CD14-positive monocyte (primary cell): Measurements from ENCODE around the gene TMEM213. TPM values are rescaled to one million over a fixed set of nuclear protein-coding genes. Genes with fewer than 3 reads are reported as not detected.

ENCODE experiments used
- DNase-seq, 3 donors: peaks; one replicate each; pipeline ENCODE4 v3.0.0-alpha.2; 2011 to 2022
- H2AFZ ChIP-seq: 2 replicates; pipeline ENCODE4 v1.6.0; 2012; ENCODE audit warnings: mild to moderate bottlenecking, low read depth, low read length, inconsistent platforms; ENCODE audit not compliant: insufficient read depth, poor library complexity, severe bottlenecking
- H3K27ac ChIP-seq, 2 donors: 1 replicate in 1 of 2; 2 replicates in 1 of 2; pipeline ENCODE4 v1.5.1; 2012 to 2013; ENCODE audit warnings: low read length in 2 of 2, control low read depth in 1 of 2, inconsistent platforms in 1 of 2, low read depth in 1 of 2, mild to moderate bottlenecking in 1 of 2
- H3K27me3 ChIP-seq, 2 donors: one replicate each; pipeline versions ENCODE4 v1.6.0 to v1.6.1; 2011 to 2013; ENCODE audit warnings: low read length in 2 of 2; ENCODE audit not compliant: control insufficient read depth in 2 of 2, insufficient read depth in 2 of 2
- H3K36me3 ChIP-seq, 2 donors: replicated peaks in 1 of 2; 1 replicate in 1 of 2; 2 replicates in 1 of 2; pipeline versions ENCODE4 v1.5.1 to v1.6.1; 2012 to 2013; ENCODE audit warnings: low read length in 2 of 2, control low read depth in 1 of 2, inconsistent platforms in 1 of 2, mild to moderate bottlenecking in 1 of 2; ENCODE audit not compliant: insufficient read depth in 2 of 2, control insufficient read depth in 1 of 2
- H3K4me1 ChIP-seq, 2 donors: 1 replicate in 1 of 2; 2 replicates in 1 of 2; pipeline versions ENCODE4 v1.5.1 to v1.6.1; 2012 to 2013; ENCODE audit warnings: low read length in 2 of 2, control low read depth in 1 of 2, inconsistent platforms in 1 of 2, mild to moderate bottlenecking in 1 of 2, moderate library complexity in 1 of 2; ENCODE audit not compliant: insufficient read depth in 2 of 2, control insufficient read depth in 1 of 2
- H3K4me2 ChIP-seq: replicated peaks from 2 replicates; pipeline ENCODE3; 2012; ENCODE audit warnings: low read length, moderate library complexity, mild to moderate bottlenecking; ENCODE audit not compliant: poor library complexity, severe bottlenecking; ENCODE audit errors: extremely low read depth
- H3K4me3 ChIP-seq, 3 experiments: fragments of 200-600 bp in 1 of 3; sonication (generic) in 1 of 3; replicated peaks in 1 of 3; 1 replicate in 2 of 3; 2 replicates in 1 of 3; pipeline ENCODE4 v1.5.1; 2011 to 2013; ENCODE audit warnings: low read length in 3 of 3, mild to moderate bottlenecking in 3 of 3, control low read depth in 2 of 3, low read depth in 2 of 3, inconsistent platforms in 1 of 3, moderate library complexity in 1 of 3
- H3K79me2 ChIP-seq: 2 replicates; pipeline ENCODE4 v1.6.0; 2012; ENCODE audit warnings: mild to moderate bottlenecking, control low read depth, inconsistent platforms, low read length, moderate library complexity; ENCODE audit not compliant: insufficient read depth
- H3K9ac ChIP-seq: 2 replicates; pipeline ENCODE4 v1.6.0; 2017; ENCODE audit warnings: low read length, mild to moderate bottlenecking; ENCODE audit not compliant: insufficient read depth, poor library complexity, severe bottlenecking
- H3K9me3 ChIP-seq, 2 donors: replicated peaks in 1 of 2; 1 replicate in 1 of 2; 2 replicates in 1 of 2; pipeline versions ENCODE4 v1.5.1 to v1.6.1; 2012 to 2013; ENCODE audit warnings: low read length in 2 of 2, control low read depth in 1 of 2; ENCODE audit not compliant: control insufficient read depth in 1 of 2, insufficient read depth in 1 of 2
- H4K20me1 ChIP-seq: 2 replicates; pipeline ENCODE4 v1.6.0; 2012; ENCODE audit warnings: mild to moderate bottlenecking, low read length, control low read depth, moderate library complexity; ENCODE audit not compliant: insufficient read depth
- H3K27ac Mint-ChIP-seq, 7 donors: one replicate each; pipeline ENCODE4 v1.8.0; 2020; ENCODE audit warnings: mild to moderate bottlenecking in 7 of 7, mixed read lengths in 7 of 7, moderate library complexity in 6 of 7, inconsistent platforms in 2 of 7
- H3K27me3 Mint-ChIP-seq, 3 donors: one replicate each; pipeline ENCODE4 v1.8.0; 2021 to 2022; ENCODE audit warnings: low read depth in 3 of 3, mild to moderate bottlenecking in 3 of 3, mixed read lengths in 3 of 3, moderate library complexity in 3 of 3, inconsistent platforms in 1 of 3
- H3K36me3 Mint-ChIP-seq, 2 donors: one replicate each; pipeline ENCODE4 v1.8.0; 2020; ENCODE audit warnings: mixed read lengths in 2 of 2, inconsistent platforms in 1 of 2, mild to moderate bottlenecking in 1 of 2
- H3K4me1 Mint-ChIP-seq: one replicate; pipeline ENCODE4 v1.8.0; 2020; ENCODE audit warnings: mild to moderate bottlenecking, mixed read lengths
- H3K4me3 Mint-ChIP-seq, 2 donors: one replicate each; pipeline ENCODE4 v1.8.0; 2020; ENCODE audit warnings: mild to moderate bottlenecking in 2 of 2, mixed read lengths in 2 of 2, moderate library complexity in 1 of 2
- H3K9me3 Mint-ChIP-seq, 7 donors: one replicate each; pipeline ENCODE4 v1.8.0; 2020 to 2022; ENCODE audit warnings: mixed read lengths in 7 of 7, mild to moderate bottlenecking in 6 of 7, moderate library complexity in 6 of 7, inconsistent platforms in 2 of 7
- WGBS: methylation state at CpG from one replicate; pipeline ENCODE4 v1.1.5; 2013; ENCODE audit warnings: missing lambda C conversion rate; ENCODE audit not compliant: insufficient coverage; 5-methylcytosine and 5-hydroxymethylcytosine counted together
- intact Hi-C, 2 donors: fragments of 100-400 bp; cut with micrococcal nuclease; formaldehyde crosslinking; loops; one replicate each; pipeline versions ENCODE4 v1.15.0 to v1.15.1; 2023
- polyA plus RNA-seq, 3 donors: library from polyadenylated mRNA; depleted of rRNA in 1 of 3; unstranded in 2 of 3; stranded (reverse) in 1 of 3; fragments of 300-500 nt in 2 of 3; fragments of >200 nt in 1 of 3; fragmentation: Illumina TruSeq in 2 of 3; gene quantifications; 1 replicate in 2 of 3; 2 replicates in 1 of 3; pipeline ENCODE4 v1.2.3, GENCODE V29; 2012 to 2021
- TF ChIP-seq, protein P1 (sequence below): fragments of 200-600 bp; IDR thresholded peaks from one replicate; pipeline ENCODE4 v1.8.0; 2022; ENCODE audit warnings: antibody characterized with exemption, mild to moderate bottlenecking

The TMEM213 gene
- polyA plus RNA-seq, 3 donors = not detected

DNA sequence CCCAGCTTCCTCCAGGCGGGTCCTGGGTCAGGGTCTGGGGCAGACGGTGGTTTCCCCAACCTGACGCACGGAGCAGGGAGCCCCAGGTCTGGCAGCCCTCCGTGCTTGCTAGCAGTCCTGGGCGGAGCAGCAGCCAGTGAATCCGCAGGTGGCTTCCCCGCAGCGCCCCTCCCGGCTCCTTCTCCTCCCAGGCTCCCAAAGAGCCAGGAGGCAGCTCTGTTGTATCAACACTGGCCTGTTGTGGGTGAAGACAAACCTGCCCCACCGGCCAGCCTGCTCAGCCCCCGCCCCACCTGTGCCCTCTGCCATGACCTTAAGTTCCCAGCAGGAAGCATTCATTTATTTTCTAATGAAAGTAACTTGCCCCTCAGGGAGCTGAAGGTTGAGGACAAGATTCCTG is 24.0 kb upstream of the TMEM213 start:
- Histone ChIP-seq H3K27ac (no peak overlapping the region), H3K4me2 (no peak overlapping the region), H4K20me1 (no peaks in the 10 kb centered on the region), H3K4me1 (no peaks in the 10 kb centered on the region), H3K4me3 (no peak overlapping the region), H3K9me3 (no peaks in the 10 kb centered on the region), H3K27me3 (no peaks in the 10 kb centered on the region), H2AFZ (no peak overlapping the region), H3K79me2 (no peaks in the 10 kb centered on the region), H3K36me3 (no peaks in the 10 kb centered on the region), H3K9ac (no peak overlapping the region)
- no peak overlapping the region for H3K4me3 Mint-ChIP-seq
- TF ChIP-seq, protein P1, sequence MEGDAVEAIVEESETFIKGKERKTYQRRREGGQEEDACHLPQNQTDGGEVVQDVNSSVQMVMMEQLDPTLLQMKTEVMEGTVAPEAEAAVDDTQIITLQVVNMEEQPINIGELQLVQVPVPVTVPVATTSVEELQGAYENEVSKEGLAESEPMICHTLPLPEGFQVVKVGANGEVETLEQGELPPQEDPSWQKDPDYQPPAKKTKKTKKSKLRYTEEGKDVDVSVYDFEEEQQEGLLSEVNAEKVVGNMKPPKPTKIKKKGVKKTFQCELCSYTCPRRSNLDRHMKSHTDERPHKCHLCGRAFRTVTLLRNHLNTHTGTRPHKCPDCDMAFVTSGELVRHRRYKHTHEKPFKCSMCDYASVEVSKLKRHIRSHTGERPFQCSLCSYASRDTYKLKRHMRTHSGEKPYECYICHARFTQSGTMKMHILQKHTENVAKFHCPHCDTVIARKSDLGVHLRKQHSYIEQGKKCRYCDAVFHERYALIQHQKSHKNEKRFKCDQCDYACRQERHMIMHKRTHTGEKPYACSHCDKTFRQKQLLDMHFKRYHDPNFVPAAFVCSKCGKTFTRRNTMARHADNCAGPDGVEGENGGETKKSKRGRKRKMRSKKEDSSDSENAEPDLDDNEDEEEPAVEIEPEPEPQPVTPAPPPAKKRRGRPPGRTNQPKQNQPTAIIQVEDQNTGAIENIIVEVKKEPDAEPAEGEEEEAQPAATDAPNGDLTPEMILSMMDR = no peak
- 93% methylated on average over 10 of the region's 12 CpGs for WGBS
- H3K9me3 Mint-ChIP-seq = peaks cover 0 to 2% (median 0%) of the 10 kb centered on the region in 7 donors
- intact Hi-C loops = no loop called here
- H3K36me3 Mint-ChIP-seq = no peaks in the 10 kb centered on the region
- peaks cover 2% of the 10 kb centered on the region for H3K4me1 Mint-ChIP-seq
- DNase-seq = no peak
- peaks cover 1 to 10% (median 2%) of the 10 kb centered on the region in 3 donors for H3K27me3 Mint-ChIP-seq
- no peak overlapping the region for H3K27ac Mint-ChIP-seq

GRCh38 chr7:138776166-138776833 is 21.5 kb upstream of the TMEM213 start:
- H3K4me3 ChIP-seq = no peak overlapping the region
- Mint-ChIP-seq H3K4me3 (no peak overlapping the region), H3K4me1 (no peaks in the 10 kb centered on the region), H3K9me3 (peaks cover 0 to 6% (median under 1%) of the 10 kb centered on the region in 7 donors), H3K27ac (no peak overlapping the region), H3K27me3 (peaks cover 0 to 8% (median 2%) of the 10 kb centered on the region in 3 donors), H3K36me3 (no peaks in the 10 kb centered on the region)
- no peaks in the 10 kb centered on the region for H3K9me3 ChIP-seq
- no peak overlapping the region for H3K4me2 ChIP-seq
- WGBS = 94% methylated on average over 9 of the region's 10 CpGs
- H3K4me1 ChIP-seq = no peaks in the 10 kb centered on the region
- intact Hi-C loops = no loop called here
- no peak overlapping the region for H3K27ac ChIP-seq
- H3K79me2 ChIP-seq = no peaks in the 10 kb centered on the region
- no peak for DNase-seq
- no peaks in the 10 kb centered on the region for H4K20me1 ChIP-seq
- H3K36me3 ChIP-seq = no peaks in the 10 kb centered on the region
- H3K27me3 ChIP-seq = no peaks in the 10 kb centered on the region
- TF ChIP-seq, protein P1 = no peak
- no peak overlapping the region for H2AFZ ChIP-seq
- H3K9ac ChIP-seq = no peak overlapping the region
